ENCODE data around the gene MED20. TPM values are rescaled to one million over a fixed set of nuclear protein-coding genes. Genes with fewer than 3 reads are reported as not detected.

Gene MED20
- total RNA-seq, 1 experiment from 2014 or later = 31.8 TPM

DNA sequence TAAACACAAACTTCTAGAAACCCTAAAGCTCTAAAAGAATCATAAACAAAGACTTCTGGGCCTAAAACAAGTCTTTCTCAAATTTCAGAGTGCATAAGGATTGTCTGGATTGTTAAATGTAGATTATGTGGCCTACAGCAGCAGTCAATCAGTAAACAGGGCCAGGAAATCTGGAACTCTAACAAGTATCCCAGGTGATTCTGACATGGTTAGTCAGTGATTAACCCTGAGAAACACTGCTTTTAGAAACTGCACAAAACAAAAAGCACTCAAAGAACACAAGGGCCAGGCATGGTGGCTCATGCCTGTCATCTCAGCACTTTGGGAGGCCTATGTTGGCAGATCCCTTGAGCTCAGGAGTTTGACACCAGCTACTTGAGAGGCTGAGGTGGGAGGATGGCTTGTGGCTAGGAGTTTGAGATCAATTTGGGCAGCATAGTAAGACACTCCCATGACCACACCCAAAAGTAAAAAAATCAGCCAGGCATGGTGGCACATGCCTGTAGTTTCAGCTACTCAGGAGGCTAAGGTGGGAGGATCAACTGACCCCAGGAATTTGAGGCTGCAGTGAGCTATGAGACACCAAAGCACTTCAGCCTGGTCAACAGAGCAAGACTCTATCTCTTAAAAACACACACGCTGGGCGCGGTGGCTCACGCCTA is 5.9 kb downstream of the MED20 start:
- CTCF ChIA-PET = no interaction called here
- intact Hi-C loops (cut with micrococcal nuclease; ENCODE audit: unreplicated experiment) = no loop called here
- Histone ChIP-seq H3K9me3 (ENCODE audit: low read depth, low read length, poor library complexity, severe bottlenecking) (no peaks in the 10 kb centered on the region), H3K27me3 (replicated peaks; ENCODE audit: insufficient read depth, low read depth, low read length, poor library complexity) (no peaks in the 10 kb centered on the region), H3K4me1 (ENCODE audit: insufficient read depth, low read length, poor library complexity, severe bottlenecking) (no peaks in the 10 kb centered on the region), H3K4me3 (ENCODE audit: low read depth, low read length, poor library complexity, severe bottlenecking) (no peak overlapping the region), H3K27ac (ENCODE audit: low read depth, low read length, poor library complexity, severe bottlenecking) (no peak overlapping the region), H3K36me3 (ENCODE audit: insufficient read depth, low read length, poor library complexity, severe bottlenecking) (peaks cover 12% of the 10 kb centered on the region)
- POLR2A ChIA-PET (ENCODE audit: low non-redundant PET) = no interaction called here
- no peak for DNase-seq (ENCODE audit: low spot score)
- TF ChIP-seq, protein P1, sequence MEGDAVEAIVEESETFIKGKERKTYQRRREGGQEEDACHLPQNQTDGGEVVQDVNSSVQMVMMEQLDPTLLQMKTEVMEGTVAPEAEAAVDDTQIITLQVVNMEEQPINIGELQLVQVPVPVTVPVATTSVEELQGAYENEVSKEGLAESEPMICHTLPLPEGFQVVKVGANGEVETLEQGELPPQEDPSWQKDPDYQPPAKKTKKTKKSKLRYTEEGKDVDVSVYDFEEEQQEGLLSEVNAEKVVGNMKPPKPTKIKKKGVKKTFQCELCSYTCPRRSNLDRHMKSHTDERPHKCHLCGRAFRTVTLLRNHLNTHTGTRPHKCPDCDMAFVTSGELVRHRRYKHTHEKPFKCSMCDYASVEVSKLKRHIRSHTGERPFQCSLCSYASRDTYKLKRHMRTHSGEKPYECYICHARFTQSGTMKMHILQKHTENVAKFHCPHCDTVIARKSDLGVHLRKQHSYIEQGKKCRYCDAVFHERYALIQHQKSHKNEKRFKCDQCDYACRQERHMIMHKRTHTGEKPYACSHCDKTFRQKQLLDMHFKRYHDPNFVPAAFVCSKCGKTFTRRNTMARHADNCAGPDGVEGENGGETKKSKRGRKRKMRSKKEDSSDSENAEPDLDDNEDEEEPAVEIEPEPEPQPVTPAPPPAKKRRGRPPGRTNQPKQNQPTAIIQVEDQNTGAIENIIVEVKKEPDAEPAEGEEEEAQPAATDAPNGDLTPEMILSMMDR (conservative IDR thresholded peaks at IDR 0.05; ENCODE audit: low read depth, low read length) = no peak
- TF ChIP-seq EZH2 (IDR thresholded peaks at IDR 0.05; ENCODE audit: borderline replicate concordance, low read depth, low read length, poor library complexity, severe bottlenecking) = no peak
- BruUV-seq (replicated peaks) = no TSS peak

DNA sequence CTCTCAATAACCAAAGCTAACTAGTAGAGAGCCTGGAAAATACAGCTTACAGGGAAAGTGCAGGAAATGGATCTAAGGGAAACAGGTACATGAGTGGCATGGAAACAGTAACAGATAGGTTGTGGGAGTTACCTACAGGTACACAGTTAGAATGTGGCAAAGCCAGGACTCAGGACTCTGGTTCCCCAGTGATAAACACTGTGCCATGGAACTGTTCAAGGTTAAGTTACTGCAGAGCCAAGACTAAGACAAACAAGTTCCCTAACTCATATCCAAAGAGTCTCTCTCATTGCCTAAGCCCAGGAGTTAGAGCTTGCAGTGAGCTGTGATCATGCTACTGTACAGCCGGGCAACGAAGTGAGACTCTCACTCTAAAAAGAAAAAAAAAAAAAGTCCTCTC is 6.6 kb downstream of the MED20 start:
- Histone ChIP-seq H3K27ac (ENCODE audit: low read depth, low read length, poor library complexity, severe bottlenecking) (no peak overlapping the region), H3K4me1 (ENCODE audit: insufficient read depth, low read length, poor library complexity, severe bottlenecking) (no peaks in the 10 kb centered on the region), H3K27me3 (replicated peaks; ENCODE audit: insufficient read depth, low read depth, low read length, poor library complexity) (no peaks in the 10 kb centered on the region), H3K4me3 (ENCODE audit: low read depth, low read length, poor library complexity, severe bottlenecking) (no peak overlapping the region), H3K36me3 (ENCODE audit: insufficient read depth, low read length, poor library complexity, severe bottlenecking) (peaks cover 12% of the 10 kb centered on the region), H3K9me3 (ENCODE audit: low read depth, low read length, poor library complexity, severe bottlenecking) (no peaks in the 10 kb centered on the region)
- intact Hi-C loops (cut with micrococcal nuclease; ENCODE audit: unreplicated experiment) = no loop called here
- ChIA-PET CTCF (no interaction called here), POLR2A (ENCODE audit: low non-redundant PET) (no interaction called here)
- TF ChIP-seq, protein P1 (conservative IDR thresholded peaks at IDR 0.05; ENCODE audit: low read depth, low read length) = no peak
- no peak for TF ChIP-seq EZH2 (IDR thresholded peaks at IDR 0.05; ENCODE audit: borderline replicate concordance, low read depth, low read length, poor library complexity, severe bottlenecking)
- no TSS peak for BruUV-seq (replicated peaks)
- DNase-seq (ENCODE audit: low spot score) = no peak

DNA sequence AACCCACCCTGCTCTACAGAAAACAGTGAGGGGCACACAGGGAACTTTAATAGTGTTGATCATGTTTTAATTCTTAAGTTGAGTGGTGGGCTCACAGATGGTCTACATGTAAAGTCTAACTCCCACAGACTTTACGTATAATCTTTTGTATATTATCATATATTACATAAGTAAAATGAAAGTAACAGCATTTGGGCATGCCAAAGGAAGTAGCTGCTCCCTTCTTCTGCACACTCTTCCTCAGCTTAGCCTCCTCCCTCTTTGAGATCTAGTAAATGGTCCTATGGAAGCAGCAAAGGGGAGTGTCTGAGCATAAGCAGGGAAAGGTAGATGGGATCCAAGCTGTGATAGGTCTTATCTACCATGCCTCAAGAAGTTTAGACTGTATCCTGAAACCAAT is 11.2 kb downstream of the MED20 start:
- DNase-seq (ENCODE audit: low spot score) = no peak
- H3K27me3 ChIP-seq (replicated peaks; ENCODE audit: insufficient read depth, low read depth, low read length, poor library complexity) = no peaks in the 10 kb centered on the region
- no peak overlapping the region for H3K4me3 ChIP-seq (ENCODE audit: low read depth, low read length, poor library complexity, severe bottlenecking)
- no peak for TF ChIP-seq EZH2 (IDR thresholded peaks at IDR 0.05; ENCODE audit: borderline replicate concordance, low read depth, low read length, poor library complexity, severe bottlenecking)
- TF ChIP-seq, protein P1 (conservative IDR thresholded peaks at IDR 0.05; ENCODE audit: low read depth, low read length) = no peak
- peaks cover 13% of the 10 kb centered on the region for H3K36me3 ChIP-seq (ENCODE audit: insufficient read depth, low read length, poor library complexity, severe bottlenecking)
- BruUV-seq (replicated peaks) = no TSS peak
- H3K4me1 ChIP-seq (ENCODE audit: insufficient read depth, low read length, poor library complexity, severe bottlenecking) = no peaks in the 10 kb centered on the region
- CTCF ChIA-PET = no interaction called here
- H3K9me3 ChIP-seq (ENCODE audit: low read depth, low read length, poor library complexity, severe bottlenecking) = no peaks in the 10 kb centered on the region
- POLR2A ChIA-PET (ENCODE audit: low non-redundant PET) = no interaction called here
- no peak overlapping the region for H3K27ac ChIP-seq (ENCODE audit: low read depth, low read length, poor library complexity, severe bottlenecking)
- intact Hi-C loops (cut with micrococcal nuclease; ENCODE audit: unreplicated experiment) = no loop called here

All from A673 (cell line).